Esophagus mucosa (tissue), 1 donor: ENCODE measurements around the gene CHCHD10. TPM values are rescaled to one million over a fixed set of nuclear protein-coding genes. Genes with fewer than 3 reads are reported as not detected.

Experiments
- ATAC-seq: fragments of 200-7000 bp; cut with Tn5 transposase; one replicate; pipeline ENCODE4 v1.9.1; 2020
- total RNA-seq: library from RNA; stranded (reverse); gene quantifications from one replicate; pipeline ENCODE4 v1.2.4, GENCODE V29; 2023
- donor health status: DM: yes; HTN: yes; CAD: no.

Gene CHCHD10
- total RNA-seq, 1 donor from 2014 or later: 124 TPM

- no peak for ATAC-seq
Measured at GRCh38 chr22:23772315-23772648, 4.5 kb upstream of the CHCHD10 start.

- no peak for ATAC-seq
Measured at GRCh38 chr22:23769321-23769965, 1.7 kb upstream of the CHCHD10 start.

GRCh38 chr22:23767303-23767672 is 484 bp downstream of the CHCHD10 start:
- no peak for ATAC-seq

- no peak for ATAC-seq
Measured at GRCh38 chr22:23764899-23765881, 2.6 kb downstream of the CHCHD10 start.

GRCh38 chr22:23763954-23764353 is 3.8 kb downstream of the CHCHD10 start:
- ATAC-seq: no peak

GRCh38 chr22:23763579-23763945 is 4.2 kb downstream of the CHCHD10 start:
- no peak for ATAC-seq

- no peak for ATAC-seq
Measured at GRCh38 chr22:23762842-23763578, 4.8 kb downstream of the CHCHD10 start, which contains the start of gene C22orf15. C22orf15 (plus strand) TSS chr22:23762990; CDS start chr22:23763307, 317 bp downstream.

GRCh38 chr22:23760056-23760455 is 7.7 kb downstream of the CHCHD10 start:
- no peak for ATAC-seq

GRCh38 chr22:23759566-23759965 is 8.2 kb downstream of the CHCHD10 start:
- ATAC-seq: no peak

- no peak for ATAC-seq
Measured at GRCh38 chr22:23756891-23757290, 10.9 kb downstream of the CHCHD10 start.

GRCh38 chr22:23755711-23756110 is 12.1 kb downstream of the CHCHD10 start:
- no peak for ATAC-seq

- no peak for ATAC-seq
Measured at GRCh38 chr22:23754980-23755636, 12.7 kb downstream of the CHCHD10 start.

- no peak for ATAC-seq
Measured at GRCh38 chr22:23754220-23754919, 13.4 kb downstream of the CHCHD10 start, which contains the start of gene VPREB3. VPREB3 (minus strand) TSS chr22:23754425; CDS start chr22:23754363, 62 bp downstream.

GRCh38 chr22:23753385-23753784 is 14.4 kb downstream of the CHCHD10 start:
- no peak for ATAC-seq

GRCh38 chr22:23752750-23753149 is 15.0 kb downstream of the CHCHD10 start:
- ATAC-seq: no peak

GRCh38 chr22:23752090-23752691 is 15.6 kb downstream of the CHCHD10 start:
- peak; percentile 24 for ATAC-seq

- peak; percentile 17 for ATAC-seq
Measured at GRCh38 chr22:23751441-23751996, 16.3 kb downstream of the CHCHD10 start.

- peak; percentile 90 for ATAC-seq
Measured at GRCh38 chr22:23750714-23751440, 16.9 kb downstream of the CHCHD10 start, which contains the start of gene ZNF70. ZNF70 (minus strand) TSS chr22:23751112; CDS start chr22:23745140, 5,972 bp downstream.

- ATAC-seq: no peak
Measured at GRCh38 chr22:23750367-23750713, 17.4 kb downstream of the CHCHD10 start.

GRCh38 chr22:23749841-23750301 is 17.9 kb downstream of the CHCHD10 start:
- ATAC-seq: no peak
